NCI-H345 treated with DMSO at 0.1 percent for 48 hours (cell line): ENCODE data around the gene DAPK2.
"Not testable (repeated sequence)": the region's sequence is repeated elsewhere in the genome, so short reads cannot be mapped to it uniquely, and the experiment has no call there.

Source experiments
- DNase-seq: peaks from one replicate; lab custom pipeline; 2025; ENCODE audit not compliant: unreplicated experiment; lab: John Stamatoyannopoulos, UW

DAPK2 gene

GRCh38 chr15:63918317-63918672 lies 128.0 kb downstream of the DAPK2 start:
- DNase-seq: peak; percentile 85

- DNase-seq: peak; percentile 85
These were observed 128.5 kb downstream of the DAPK2 start for GRCh38 chr15:63917588-63918316.

- no peak for DNase-seq
These were observed 130.2 kb downstream of the DAPK2 start for GRCh38 chr15:63915873-63916771.

- DNase-seq: no peak
These were observed 130.9 kb downstream of the DAPK2 start for GRCh38 chr15:63915209-63915872.

- DNase-seq: no peak
These were observed 132.4 kb downstream of the DAPK2 start for GRCh38 chr15:63913786-63914315.

GRCh38 chr15:63913336-63913735 lies 132.9 kb downstream of the DAPK2 start:
- DNase-seq: no peak

GRCh38 chr15:63912061-63912615 lies 134.1 kb downstream of the DAPK2 start:
- DNase-seq: no peak

- DNase-seq: no peak
These were observed 135.1 kb downstream of the DAPK2 start for GRCh38 chr15:63911160-63911559.

GRCh38 chr15:63909819-63910437 lies 136.4 kb downstream of the DAPK2 start:
- DNase-seq: no peak

- no peak for DNase-seq
These were observed 137.3 kb downstream of the DAPK2 start for GRCh38 chr15:63908991-63909390.

- no peak for DNase-seq
These were observed 138.0 kb downstream of the DAPK2 start for GRCh38 chr15:63908281-63908680.

- DNase-seq: no peak
These were observed 138.8 kb downstream of the DAPK2 start for GRCh38 chr15:63907521-63907920.

GRCh38 chr15:63906266-63906584 lies 140.1 kb downstream of the DAPK2 start:
- DNase-seq: no peak

- no peak for DNase-seq
These were observed 140.6 kb downstream of the DAPK2 start for GRCh38 chr15:63905558-63906265.

- DNase-seq: no peak
These were observed 141.2 kb downstream of the DAPK2 start for GRCh38 chr15:63905131-63905530.

- DNase-seq: no peak
These were observed 142.2 kb downstream of the DAPK2 start for GRCh38 chr15:63904042-63904441.

GRCh38 chr15:63902671-63903035 lies 143.6 kb downstream of the DAPK2 start:
- DNase-seq: no peak

GRCh38 chr15:63901912-63902670 lies 144.2 kb downstream of the DAPK2 start:
- DNase-seq: no peak

GRCh38 chr15:63900306-63900705 lies 146.0 kb downstream of the DAPK2 start:
- no peak for DNase-seq

- DNase-seq: not testable (repeated sequence)
These were observed 146.7 kb downstream of the DAPK2 start for GRCh38 chr15:63899606-63900005.
